HL-60 (cell line): ENCODE data around the gene MDP1.

Experiments
- DNase-seq, 2 experiments: peaks; one replicate each; pipeline ENCODE4 v3.0.0-alpha.2; 2010 to 2020; ENCODE audit warnings: low read depth in 1 of 2, low spot score in 1 of 2
- H3K27ac ChIP-seq: fragments of 250-450 bp; sonication (Bioruptor Pico); replicated peaks from 2 replicates; pipeline ENCODE4 v1.5.1; 2020; ENCODE audit warnings: mild to moderate bottlenecking, moderate library complexity
- H3K27me3 ChIP-seq: fragments of 250-450 bp; sonication (Bioruptor Pico); 2 replicates; pipeline ENCODE4 v1.5.1; 2021; ENCODE audit warnings: mild to moderate bottlenecking, moderate library complexity; ENCODE audit not compliant: insufficient read depth, poor library complexity, severe bottlenecking
- H3K4me3 ChIP-seq: replicated peaks from 2 replicates; pipeline ENCODE4 v1.5.1; 2011; ENCODE audit warnings: mild to moderate bottlenecking, control low read depth, low read length; ENCODE audit not compliant: insufficient read depth
- CTCF ChIP-seq: IDR thresholded peaks from one replicate; pipeline ENCODE4 v1.5.1; 2011; ENCODE audit warnings: low read length, control low read depth, inconsistent platforms; ENCODE audit not compliant: insufficient read depth
- GABPA ChIP-seq: IDR thresholded peaks from 2 replicates; pipeline ENCODE4 v1.6.1; 2012; ENCODE audit warnings: low read depth
- POLR2AphosphoS5 ChIP-seq: IDR thresholded peaks from 2 replicates; pipeline ENCODE4 v1.6.1; 2012; ENCODE audit warnings: low read depth
- REST ChIP-seq: IDR thresholded peaks from 2 replicates; pipeline ENCODE4 v1.6.1; 2012; ENCODE audit warnings: low read depth; ENCODE audit not compliant: insufficient replicate concordance
- SPI1 ChIP-seq: IDR thresholded peaks from 2 replicates; pipeline ENCODE4 v1.6.1; 2012; ENCODE audit warnings: low read depth, mild to moderate bottlenecking, borderline replicate concordance

The MDP1 gene

GRCh38 chr14:24258548-24259265, 42.8 kb upstream of the MDP1 start:
- Histone ChIP-seq H3K27me3 (no peaks in the 10 kb centered on the region), H3K27ac (no peak overlapping the region), H3K4me3 (no peak overlapping the region)
- TF ChIP-seq POLR2AphosphoS5: no peak
- no peak for TF ChIP-seq SPI1
- no peak for TF ChIP-seq CTCF
- no peak for TF ChIP-seq GABPA
- no peak for TF ChIP-seq REST
- DNase-seq: no peak

DNA sequence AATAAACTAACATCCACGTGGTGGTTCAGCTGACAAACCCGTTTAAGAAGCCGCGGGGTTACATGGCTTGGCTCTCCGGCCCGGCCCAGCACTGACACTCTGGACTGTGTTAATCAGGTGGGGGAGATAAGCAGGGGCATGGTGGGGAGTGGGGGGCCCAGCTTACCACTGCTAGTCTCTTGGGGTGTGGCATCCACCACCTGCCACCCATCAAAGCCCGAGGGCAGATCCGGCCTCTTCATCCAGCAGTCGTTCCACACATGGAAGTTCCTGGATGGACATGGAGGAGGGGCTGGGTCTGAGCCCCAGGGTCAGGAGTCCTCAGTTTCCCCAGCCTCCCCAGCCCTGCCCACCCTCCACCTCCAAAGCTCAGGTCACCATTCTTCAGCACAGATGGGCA, 42.3 kb upstream of the MDP1 start:
- H3K4me3 ChIP-seq: no peak overlapping the region
- no peak for DNase-seq
- H3K27me3 ChIP-seq: no peaks in the 10 kb centered on the region
- TF ChIP-seq REST: no peak
- TF ChIP-seq POLR2AphosphoS5: no peak
- no peak for TF ChIP-seq SPI1
- no peak for TF ChIP-seq CTCF
- no peak for TF ChIP-seq GABPA
- H3K27ac ChIP-seq: no peak overlapping the region

GRCh38 chr14:24256960-24257359, 41.1 kb upstream of the MDP1 start:
- TF ChIP-seq REST (no peak), GABPA (no peak), POLR2AphosphoS5 (no peak), CTCF (no peak), SPI1 (no peak)
- Histone ChIP-seq H3K27me3 (no peaks in the 10 kb centered on the region), H3K4me3 (no peak overlapping the region), H3K27ac (no peak overlapping the region)
- DNase-seq: no peak
